Amniotic epithelial cell (primary cell): ENCODE results near the gene EPB41L2.
"Not testable (repeated sequence)": the region's sequence is repeated elsewhere in the genome, so short reads cannot be mapped to it uniquely, and the experiment has no call there.

Experiments
- DNase-seq: peaks from one replicate; pipeline ENCODE4 v3.0.0-alpha.2; 2010; ENCODE audit warnings: low read depth

Gene EPB41L2

DNA sequence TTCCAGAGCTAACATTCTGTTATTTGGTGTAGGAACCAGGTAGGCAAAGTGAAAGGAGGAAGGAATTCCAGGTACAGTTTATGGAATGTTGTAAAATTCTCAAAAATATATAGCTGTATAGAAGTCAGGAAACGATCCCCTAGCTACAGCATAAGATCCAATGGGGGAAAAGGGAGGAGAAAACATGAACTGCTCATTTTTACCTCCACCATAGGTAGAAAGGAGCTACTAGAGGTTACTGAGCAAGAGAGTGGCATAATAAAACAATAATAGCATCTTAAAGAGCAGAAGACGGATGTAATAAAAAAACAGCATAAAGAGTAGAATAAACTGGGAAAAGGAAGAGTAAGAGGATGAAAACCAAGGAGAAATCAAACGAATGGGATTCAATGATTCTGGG, 26.9 kb downstream of the EPB41L2 start:
- DNase-seq = no peak

DNA sequence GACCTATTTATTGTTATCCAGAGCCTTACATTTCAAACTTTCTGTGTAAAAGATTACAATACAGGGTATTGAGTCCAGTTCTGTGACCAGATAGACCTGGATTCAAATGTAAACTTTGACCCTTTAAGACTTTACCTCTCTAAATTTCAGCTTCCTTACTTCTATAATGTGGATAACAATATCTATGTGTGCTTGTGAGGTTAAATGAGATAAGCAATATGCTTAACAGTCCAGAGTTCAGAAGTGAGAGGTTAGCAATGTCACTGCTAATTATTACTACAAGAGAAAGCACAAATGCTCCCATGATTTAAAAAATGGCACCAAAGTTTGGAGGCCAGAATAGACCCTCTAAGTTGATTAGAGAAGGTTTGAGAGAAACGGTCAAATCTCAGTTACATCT, 27.5 kb downstream of the EPB41L2 start:
- DNase-seq = no peak

DNA sequence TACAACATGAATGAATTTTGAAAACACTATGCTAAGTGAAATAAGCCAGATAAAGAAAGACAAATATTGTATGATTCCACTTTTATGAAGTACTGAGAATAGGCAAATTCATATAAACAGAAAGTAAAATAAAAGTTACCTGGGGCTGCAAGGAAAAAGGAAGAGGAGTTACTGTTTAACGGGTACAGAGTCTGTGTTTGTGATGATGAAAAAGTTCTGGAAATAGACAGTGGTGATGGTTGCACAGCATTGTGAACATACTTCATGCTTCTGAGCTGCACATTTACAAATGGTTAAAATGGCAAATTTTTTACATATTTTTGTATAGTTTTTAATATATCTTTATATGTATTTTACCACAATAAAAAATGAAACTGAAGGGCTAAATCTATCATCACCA, 29.4 kb downstream of the EPB41L2 start:
- no peak for DNase-seq

DNA sequence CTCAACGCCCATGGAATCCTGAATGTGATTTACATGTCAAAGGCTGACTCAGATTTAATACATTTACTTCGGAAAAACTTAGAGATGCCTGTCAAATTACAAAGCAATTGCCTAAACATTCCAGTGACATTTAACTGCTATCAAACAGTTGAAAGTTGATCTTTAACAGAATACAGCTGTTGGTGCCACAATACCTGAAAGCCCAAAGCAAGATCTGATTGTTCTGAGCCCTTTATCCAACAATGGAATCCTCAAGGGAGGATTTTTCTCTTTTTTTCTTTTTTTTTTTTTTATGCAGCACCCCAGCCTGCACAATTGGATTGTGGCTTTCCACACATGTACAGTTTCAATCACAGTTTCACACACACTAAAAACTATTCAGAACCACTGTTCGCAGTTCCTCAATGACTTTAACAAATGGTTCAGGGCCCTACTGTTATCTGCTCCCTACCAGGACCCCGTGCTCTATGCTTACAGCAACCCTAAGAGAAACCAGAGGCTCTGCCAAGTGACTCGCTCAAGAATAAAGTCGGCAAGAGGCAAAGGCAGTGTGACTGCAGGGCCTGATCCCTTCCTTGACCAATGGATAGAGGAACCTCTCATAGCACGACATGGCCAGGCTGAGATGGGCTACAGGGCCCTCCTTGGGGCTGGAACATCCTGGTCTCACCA, 33.3 kb downstream of the EPB41L2 start:
- peak; percentile 61 for DNase-seq

DNA sequence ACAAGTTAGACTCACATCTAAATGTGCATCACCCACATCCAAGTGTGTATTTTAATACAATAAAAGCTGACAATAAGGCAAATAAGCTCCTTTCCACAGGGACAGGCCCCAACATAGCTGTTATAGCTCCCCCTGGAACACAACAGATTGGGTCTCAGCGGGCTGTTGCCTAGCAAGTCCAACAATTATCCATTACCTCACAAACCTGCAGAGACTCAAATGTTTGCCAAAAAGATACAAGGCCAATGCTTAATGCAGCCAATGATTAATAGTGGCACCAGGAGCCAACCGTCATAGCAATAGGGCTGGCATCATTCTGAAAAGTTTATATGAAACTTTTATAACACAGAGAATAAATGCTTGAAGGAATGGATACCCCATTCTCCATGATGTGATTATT, 35.7 kb downstream of the EPB41L2 start:
- no peak for DNase-seq

DNA sequence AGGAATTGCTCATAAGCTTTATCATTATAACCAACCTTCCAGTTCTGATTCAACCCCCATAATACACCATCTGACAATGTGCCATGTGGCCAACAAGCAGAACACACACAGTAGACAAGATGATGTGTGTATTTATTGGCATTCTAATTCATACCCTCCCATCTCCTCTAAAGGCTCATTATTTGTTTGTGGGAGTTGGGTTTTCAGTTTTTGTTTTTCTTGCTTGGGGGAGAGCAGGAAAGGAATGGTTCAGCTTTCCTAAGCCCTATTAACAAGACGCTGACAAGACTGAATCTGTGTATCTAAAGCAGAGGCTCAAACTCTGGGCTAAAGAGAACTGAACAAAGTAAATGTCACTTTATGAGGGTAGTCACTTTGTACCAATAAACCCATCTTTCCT, 36.8 kb downstream of the EPB41L2 start:
- no peak for DNase-seq

DNA sequence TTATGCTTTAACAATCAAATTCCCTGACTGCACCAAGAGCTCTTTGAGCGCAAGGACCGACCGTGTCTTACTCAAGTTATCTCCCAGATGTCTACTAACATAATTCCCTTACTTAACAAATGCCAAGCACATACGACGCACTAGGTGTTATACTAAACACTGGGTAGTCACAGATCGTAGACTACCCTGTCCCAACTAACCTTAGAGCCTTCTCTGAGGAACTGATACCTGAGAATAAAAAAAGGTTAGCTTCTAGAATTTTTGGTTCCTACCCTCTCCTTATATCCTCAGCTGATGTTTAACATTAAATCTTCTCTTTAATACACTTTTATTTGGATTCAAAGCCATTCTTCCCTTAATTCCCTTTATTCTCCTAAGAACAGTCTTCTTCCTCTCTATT, 38.5 kb downstream of the EPB41L2 start:
- no peak for DNase-seq

DNA sequence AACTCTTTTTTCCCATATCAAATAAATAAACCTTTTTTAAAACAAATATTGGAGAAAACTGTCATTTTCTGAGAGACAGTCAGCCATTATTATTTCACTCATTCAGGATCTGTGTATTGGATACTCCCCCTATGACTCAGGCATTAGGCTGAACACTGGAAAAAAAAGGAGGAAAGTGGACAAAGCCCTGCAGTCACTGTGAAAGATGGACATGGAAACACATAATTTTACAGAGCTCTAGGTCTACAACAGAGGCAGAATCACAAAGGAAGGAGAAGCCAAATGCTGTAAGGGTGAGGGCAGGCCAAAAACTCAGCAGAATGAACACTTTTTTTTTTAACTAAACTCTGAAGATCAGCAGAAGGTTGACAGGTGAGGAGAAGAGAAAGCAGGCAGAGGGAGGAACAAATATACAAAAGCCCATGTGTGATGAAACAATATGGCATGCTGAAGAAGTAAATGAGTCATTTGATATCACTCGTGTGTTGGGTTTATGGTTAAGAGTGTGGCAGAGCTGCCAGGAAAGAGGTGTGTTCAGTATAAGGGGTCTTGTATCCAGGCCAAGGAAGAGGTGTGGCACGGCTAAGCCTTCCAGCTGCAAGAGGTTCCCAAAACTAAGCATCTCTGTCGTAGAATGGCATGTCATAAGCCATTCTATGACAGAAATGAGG, 39.1 kb downstream of the EPB41L2 start:
- peak; percentile 86 for DNase-seq

DNA sequence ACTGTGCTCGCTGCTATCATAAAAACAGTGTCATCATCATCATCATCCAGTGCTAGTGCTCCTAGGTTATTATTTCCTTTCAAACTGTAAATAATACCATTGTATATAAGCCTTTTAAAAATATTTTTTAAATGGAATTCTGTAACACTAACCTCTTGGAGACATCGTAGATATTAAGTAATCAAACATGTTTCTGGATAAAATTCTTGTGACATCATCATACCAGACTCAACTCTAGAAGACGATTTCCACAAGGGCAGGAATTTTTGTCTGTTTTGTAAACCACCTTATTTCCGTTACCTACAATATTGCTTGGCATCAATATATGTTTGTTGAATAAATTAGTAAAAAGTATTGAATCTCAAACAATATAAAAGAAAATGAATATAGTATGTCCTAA, 40.4 kb downstream of the EPB41L2 start:
- peak; percentile 33 for DNase-seq

DNA sequence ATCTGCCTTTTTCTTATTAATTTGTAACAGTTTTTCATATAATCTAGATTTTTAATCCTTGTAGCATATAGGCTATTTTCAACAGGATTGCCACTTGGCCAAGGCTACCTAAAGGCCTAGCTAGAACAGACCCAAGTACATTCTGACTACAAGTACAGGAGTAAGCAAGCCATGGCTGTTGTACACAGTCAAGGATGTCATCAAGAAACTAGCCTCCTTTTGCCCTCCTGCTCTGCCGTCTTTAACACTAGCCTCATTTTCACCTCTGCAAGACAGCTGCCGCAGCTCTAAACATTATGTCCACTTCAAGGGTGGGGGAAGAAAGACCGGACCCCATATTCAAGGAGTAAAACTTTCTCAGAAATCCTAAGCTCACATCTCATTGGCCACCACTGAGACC, 45.1 kb downstream of the EPB41L2 start:
- no peak for DNase-seq

DNA sequence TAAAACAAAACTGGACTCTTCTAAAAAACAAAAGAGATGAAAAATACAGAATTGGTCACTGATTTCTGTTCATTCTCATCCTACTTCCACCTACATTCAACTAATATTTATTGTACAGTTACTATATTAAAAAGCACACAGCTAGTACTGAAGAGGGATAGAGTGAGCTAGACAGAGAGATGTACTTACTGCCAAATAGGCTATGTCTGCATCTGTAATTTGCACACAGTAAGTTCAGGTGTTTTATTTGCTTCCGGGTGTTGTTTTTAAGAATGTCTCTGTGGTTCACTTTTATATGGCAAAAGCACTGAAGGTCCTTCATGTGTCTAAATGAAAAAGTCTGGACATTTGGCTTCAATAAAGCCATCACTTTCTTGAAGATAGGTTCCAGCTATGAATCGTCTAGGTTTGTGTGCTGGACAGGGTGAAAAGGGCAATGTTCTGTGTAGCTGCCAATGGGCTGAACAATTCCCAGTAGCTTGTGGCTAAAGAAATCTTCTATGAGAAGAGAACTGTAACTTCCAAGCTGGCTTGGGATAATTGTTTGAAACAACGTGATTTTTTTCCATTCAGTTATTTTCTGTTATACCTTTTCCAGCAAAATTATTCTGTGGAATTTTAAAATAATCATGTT, 47.3 kb downstream of the EPB41L2 start:
- DNase-seq = peak; percentile 73

DNA sequence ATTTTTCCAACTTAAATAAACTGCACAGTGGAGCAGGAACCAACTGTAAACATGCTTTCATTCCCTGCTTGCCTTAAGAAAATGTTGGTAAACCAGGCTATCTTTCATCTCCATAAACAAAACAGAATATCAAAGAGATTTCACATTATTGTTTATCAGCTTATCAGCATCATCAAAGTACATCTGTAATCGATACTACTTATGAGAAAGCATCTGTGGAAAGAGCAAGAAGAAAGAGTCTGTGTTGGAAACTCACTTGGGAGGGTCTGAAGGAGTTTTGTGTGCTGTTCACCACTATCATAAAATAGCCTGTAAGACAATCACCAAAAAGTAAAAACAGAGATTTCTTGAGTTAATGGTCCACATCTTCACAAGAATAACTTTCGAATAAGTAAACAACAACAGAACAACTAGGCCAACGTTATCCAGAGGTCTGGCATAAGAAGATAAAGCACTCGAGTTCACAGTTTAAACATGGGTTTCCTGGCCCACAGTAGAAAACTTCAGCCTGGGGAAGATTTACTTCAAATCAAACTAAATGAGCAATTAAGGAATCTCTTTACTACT, 47.9 kb downstream of the EPB41L2 start:
- peak; percentile 24 for DNase-seq

DNA sequence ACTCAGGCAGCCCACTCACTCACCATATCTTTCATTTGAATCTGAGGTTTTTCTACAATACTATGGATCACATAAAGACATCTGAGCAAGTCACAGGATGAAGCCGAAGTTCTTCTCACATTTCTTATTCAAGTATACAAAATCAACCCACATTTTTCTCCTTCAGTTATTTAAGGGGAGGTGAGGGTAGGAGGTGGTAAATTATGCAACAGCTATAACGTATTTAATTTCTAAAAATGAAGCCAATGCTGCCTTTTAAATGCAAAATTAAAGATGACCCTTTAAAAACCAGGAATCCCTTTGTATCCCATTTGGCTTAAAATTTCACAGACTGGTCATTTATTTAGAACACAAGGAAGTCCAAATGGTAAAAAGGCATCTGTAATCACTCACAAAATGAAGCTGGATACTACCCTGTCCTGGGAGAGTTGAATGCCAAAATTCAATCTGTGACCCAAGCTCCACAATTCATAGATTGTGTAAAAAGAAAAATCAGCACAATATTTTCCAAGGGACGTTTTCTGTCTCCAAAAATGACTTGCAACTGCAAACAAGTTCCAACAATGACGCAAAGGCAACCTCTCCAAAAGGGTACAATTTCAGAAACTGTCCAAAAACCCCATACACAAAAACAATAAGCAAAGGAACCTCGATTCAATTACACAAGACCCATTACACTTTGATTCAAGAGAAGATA, 48.8 kb downstream of the EPB41L2 start:
- DNase-seq = no peak

DNA sequence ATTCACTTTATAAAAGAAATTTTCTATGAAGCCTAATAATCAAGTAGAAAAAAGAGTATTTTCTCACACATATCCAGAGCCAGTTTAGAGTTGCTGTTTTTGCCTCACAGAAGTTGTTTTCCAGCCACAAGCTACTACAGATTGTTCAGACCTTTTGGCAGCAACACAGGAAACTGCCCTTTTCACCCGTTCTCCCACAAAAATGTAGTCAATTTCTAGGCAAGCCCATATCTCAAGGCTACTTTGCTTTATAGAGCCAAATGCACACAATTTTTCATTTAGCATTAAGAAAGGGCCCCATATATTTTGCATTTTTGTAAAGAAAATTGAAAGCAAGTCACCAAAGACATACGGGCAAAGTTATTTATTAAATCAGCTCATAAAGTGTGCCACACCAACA, 49.5 kb downstream of the EPB41L2 start:
- DNase-seq = peak; percentile 94

DNA sequence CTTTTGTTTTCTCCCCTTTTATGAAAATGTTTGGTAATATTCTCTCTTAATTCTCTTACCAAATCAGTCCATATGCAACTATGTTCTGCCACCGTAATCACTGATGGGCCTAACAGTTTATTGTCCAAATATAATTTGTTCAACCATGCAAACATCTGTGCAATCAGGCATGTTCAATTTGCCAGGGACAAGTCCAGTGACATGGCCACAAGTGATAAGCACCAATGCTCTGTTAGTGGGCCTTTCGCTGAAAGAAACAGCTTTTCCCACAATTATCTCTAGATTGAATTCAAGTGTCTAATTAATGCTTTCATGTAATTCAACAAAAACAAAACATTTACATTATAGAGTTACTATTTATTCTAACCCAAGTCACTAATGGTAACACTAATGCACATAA, 53.3 kb downstream of the EPB41L2 start:
- DNase-seq = no peak

DNA sequence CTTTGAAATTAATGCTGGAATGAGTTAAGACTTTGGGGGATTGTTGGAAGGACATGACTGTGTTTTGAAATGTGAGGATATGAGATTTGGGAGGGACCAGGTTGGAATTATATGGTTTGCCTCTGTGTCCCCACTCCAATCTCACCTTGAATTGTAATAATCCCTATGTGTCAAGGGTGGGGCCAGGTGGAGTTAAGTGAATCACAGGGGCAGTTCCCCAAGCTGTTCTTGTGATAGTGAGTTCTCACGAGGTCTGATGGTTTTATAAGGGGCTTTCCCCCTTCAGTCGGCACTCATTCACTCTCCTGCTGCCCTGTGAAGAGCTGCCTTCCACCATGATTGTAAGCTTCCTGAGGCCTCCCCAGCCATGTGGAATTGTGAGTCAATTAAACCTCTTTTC, 54.1 kb downstream of the EPB41L2 start:
- DNase-seq = not testable (repeated sequence)

DNA sequence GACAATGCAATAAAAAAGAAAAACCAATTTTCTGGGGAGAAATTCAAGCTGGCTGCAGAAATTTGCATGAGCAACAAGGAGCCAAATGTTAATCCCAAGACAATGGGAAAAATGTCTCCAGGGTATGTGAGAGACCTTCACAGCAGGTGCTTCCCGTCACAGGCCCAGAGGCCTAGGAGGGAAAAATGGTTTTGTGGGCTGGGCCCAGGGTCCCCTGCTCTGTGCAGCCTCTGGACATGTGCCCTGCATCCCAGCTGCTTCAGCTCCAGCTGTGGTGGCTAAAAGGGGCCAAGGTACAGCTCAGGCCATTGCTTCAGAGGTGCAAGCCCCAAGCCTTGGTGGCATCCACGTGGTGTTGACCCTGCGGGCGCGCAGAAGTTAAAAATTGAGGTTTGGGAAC, 55.1 kb downstream of the EPB41L2 start:
- not testable (repeated sequence) for DNase-seq

DNA sequence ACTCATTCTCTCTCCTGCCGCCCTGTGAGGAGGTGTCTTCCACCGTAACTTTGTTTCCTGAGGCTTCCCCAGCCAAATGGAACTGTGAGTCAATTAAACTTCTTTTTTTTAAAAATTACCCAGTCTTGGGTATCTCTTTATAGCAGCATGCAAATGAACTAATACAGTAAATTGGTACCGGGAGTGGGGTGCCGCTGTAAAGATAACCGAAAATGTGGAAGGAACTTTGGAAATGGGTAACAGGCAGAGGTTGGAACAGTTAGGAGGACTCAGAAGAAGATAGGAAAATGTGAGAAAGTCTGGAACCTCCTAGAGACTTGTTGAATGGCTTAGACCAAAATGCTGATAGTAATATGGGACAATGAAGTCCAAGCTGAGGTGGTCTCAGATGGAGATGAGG, 55.8 kb downstream of the EPB41L2 start:
- no peak for DNase-seq

DNA sequence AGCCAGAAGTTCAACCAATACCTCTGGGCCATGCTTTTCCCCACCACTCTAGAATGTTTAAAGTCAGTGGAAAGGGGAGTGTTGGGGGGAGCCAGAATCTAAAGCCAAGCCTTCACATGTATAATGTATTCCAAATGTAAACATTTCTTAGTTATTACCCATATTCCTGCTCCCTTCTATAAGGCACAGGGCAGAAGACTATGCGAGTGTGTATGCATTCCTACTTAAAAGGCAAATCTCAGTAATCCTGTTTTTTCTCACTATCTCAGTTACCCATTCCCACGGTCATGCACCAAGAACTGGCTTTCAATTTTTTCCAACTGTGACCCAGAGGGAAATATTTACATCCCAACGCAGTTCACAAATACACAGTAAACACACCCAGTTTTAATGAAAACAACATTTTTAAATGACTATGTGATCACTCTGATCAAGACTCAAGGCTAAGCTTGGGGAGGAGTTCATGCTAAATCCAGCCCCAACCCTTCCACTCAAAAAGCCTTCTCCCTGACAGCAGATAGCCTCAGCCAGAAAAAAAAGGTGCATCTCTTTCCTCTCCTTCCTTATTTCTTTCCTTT, 57.5 kb downstream of the EPB41L2 start:
- no peak for DNase-seq

DNA sequence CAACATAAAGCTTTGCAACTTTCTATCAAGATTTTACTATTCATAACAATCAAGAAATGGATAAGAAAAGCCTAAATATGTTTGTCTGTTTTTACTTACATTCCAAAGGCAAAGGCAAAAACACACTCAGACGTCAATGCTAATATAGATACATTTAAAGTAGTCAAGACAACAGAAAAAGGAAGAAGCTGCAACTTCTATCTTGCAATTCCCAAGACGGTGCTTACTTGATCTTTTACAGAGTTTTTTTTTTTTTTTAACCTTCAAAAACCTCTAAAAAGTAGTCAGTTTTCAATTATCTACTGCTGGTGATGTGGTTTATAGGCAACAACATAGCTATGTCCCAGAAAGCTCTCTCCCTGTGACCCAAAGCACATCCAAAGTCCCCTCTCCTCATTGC, 58.1 kb downstream of the EPB41L2 start:
- DNase-seq = no peak

DNA sequence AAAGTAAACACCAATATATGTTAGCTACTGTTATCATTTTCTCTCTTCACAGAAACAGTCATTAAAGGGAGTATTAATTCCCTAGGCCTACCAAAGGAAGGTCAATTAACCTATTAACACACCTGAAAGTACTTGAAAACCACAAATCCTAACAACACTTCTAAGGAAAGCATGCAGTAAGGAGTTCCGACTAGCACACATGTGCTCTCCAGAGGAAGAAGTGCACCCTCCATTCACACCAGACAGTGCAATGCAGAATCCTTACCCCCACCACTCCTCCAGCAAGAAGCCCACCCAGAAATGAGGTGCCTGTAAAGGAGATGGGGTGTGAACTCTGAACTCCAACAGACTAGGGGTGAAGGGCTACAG, 58.7 kb downstream of the EPB41L2 start:
- no peak for DNase-seq
